Liver (tissue), 9 donors: ENCODE results near the gene LRTM1. TPM values are rescaled to one million over a fixed set of nuclear protein-coding genes. Genes with fewer than 3 reads are reported as not detected.

Source experiments
- DNase-seq: peaks from one replicate; pipeline ENCODE4 v3.0.0-alpha.2; 2017; ENCODE audit warnings: low spot score
- H3K27ac ChIP-seq, 2 donors: one replicate each; pipeline ENCODE4 v1.7.0; 2013; ENCODE audit warnings: inconsistent platforms in 2 of 2, low read length in 2 of 2, control low read depth in 1 of 2, low read depth in 1 of 2, mild to moderate bottlenecking in 1 of 2
- H3K27me3 ChIP-seq, 4 donors: one replicate each; pipeline versions ENCODE4 v1.6.1 to v1.7.0; 2013; ENCODE audit warnings: low read length in 3 of 4, inconsistent platforms in 1 of 4, mild to moderate bottlenecking in 1 of 4, moderate library complexity in 1 of 4; ENCODE audit not compliant: control insufficient read depth in 4 of 4, insufficient read depth in 4 of 4
- H3K36me3 ChIP-seq, 4 donors: one replicate each; pipeline versions ENCODE4 v1.6.1 to v1.7.0; 2013; ENCODE audit warnings: low read length in 3 of 4, mild to moderate bottlenecking in 3 of 4, low read depth in 1 of 4, moderate library complexity in 1 of 4; ENCODE audit not compliant: control insufficient read depth in 4 of 4, insufficient read depth in 3 of 4
- H3K4me1 ChIP-seq, 4 donors: one replicate each; pipeline versions ENCODE4 v1.6.1 to v1.7.0; 2013; ENCODE audit warnings: low read length in 3 of 4, mild to moderate bottlenecking in 3 of 4, moderate library complexity in 1 of 4; ENCODE audit not compliant: control insufficient read depth in 4 of 4, insufficient read depth in 4 of 4
- H3K4me3 ChIP-seq, 3 donors: one replicate each; pipeline versions ENCODE4 v1.6.1 to v1.7.0; 2013; ENCODE audit warnings: low read length in 3 of 3, control low read depth in 1 of 3, low read depth in 1 of 3, mild to moderate bottlenecking in 1 of 3
- H3K9ac ChIP-seq, 2 donors: one replicate each; pipeline ENCODE4 v1.7.0; 2013; ENCODE audit warnings: low read length in 2 of 2, mild to moderate bottlenecking in 2 of 2, moderate library complexity in 2 of 2, control low read depth in 1 of 2, low read depth in 1 of 2
- H3K9me3 ChIP-seq, 4 donors: one replicate each; pipeline versions ENCODE4 v1.6.1 to v1.7.0; 2013; ENCODE audit warnings: low read length in 3 of 4; ENCODE audit not compliant: control insufficient read depth in 4 of 4
- CTCF ChIP-seq: fragments of 150-350 bp; IDR thresholded peaks from 2 replicates; pipeline ENCODE4 v1.5.1; 2017; ENCODE audit warnings: improper control_type of control experiment, low read depth, low read length; ENCODE audit not compliant: missing input control
- EGR1 ChIP-seq, 2 donors: IDR thresholded peaks; 2 replicates each; pipeline ENCODE4 v1.6.1; 2016 to 2018; ENCODE audit warnings: antibody characterized with exemption in 2 of 2, low read depth in 2 of 2
- FOXA1 ChIP-seq: IDR thresholded peaks from 2 replicates; pipeline ENCODE4 v1.6.1; 2016; ENCODE audit warnings: antibody characterized with exemption
- FOXA2 ChIP-seq: IDR thresholded peaks from 2 replicates; pipeline ENCODE4 v1.6.1; 2016; ENCODE audit warnings: antibody characterized with exemption
- GABPA ChIP-seq, 2 donors: IDR thresholded peaks in 1 of 2; conservative IDR thresholded peaks in 1 of 2; 2 replicates each; pipeline ENCODE4 v1.6.1; 2016; ENCODE audit warnings: antibody characterized with exemption in 2 of 2, mild to moderate bottlenecking in 1 of 2, moderate library complexity in 1 of 2
- HNF4A ChIP-seq, 2 donors: conservative IDR thresholded peaks; 2 replicates each; pipeline ENCODE4 v1.6.1; 2016; ENCODE audit warnings: antibody characterized with exemption in 2 of 2, mild to moderate bottlenecking in 2 of 2
- HNF4G ChIP-seq: IDR thresholded peaks from 2 replicates; pipeline ENCODE4 v1.6.1; 2016; ENCODE audit warnings: antibody characterized with exemption
- JUND ChIP-seq, 2 donors: IDR thresholded peaks; 2 replicates each; pipeline ENCODE4 v1.6.1; 2016; ENCODE audit warnings: antibody characterized with exemption in 2 of 2
- NR2F2 ChIP-seq: IDR thresholded peaks from 2 replicates; pipeline ENCODE4 v1.6.1; 2016; ENCODE audit warnings: antibody characterized with exemption
- RAD21 ChIP-seq, 2 donors: IDR thresholded peaks; 2 replicates each; pipeline ENCODE4 v1.6.1; 2016; ENCODE audit warnings: antibody characterized with exemption in 2 of 2, mild to moderate bottlenecking in 2 of 2
- RXRA ChIP-seq, 2 donors: IDR thresholded peaks; 2 replicates each; pipeline ENCODE4 v1.6.1; 2017 to 2018; ENCODE audit warnings: antibody characterized with exemption in 2 of 2, mild to moderate bottlenecking in 1 of 2
- SP1 ChIP-seq: IDR thresholded peaks from 2 replicates; pipeline ENCODE4 v1.6.1; 2018; ENCODE audit warnings: antibody characterized with exemption, mild to moderate bottlenecking
- TAF1 ChIP-seq: conservative IDR thresholded peaks from 2 replicates; pipeline ENCODE4 v1.6.1; 2016; ENCODE audit warnings: antibody characterized with exemption, mild to moderate bottlenecking
- YY1 ChIP-seq: IDR thresholded peaks from 2 replicates; pipeline ENCODE4 v1.6.1; 2016; ENCODE audit warnings: antibody characterized with exemption, mild to moderate bottlenecking
- WGBS: extraction: QIAGEN DNeasy Blood & Tissue Kit; methylation state at CpG from one replicate; pipeline ENCODE4 v1.1.7; 2013; 5-methylcytosine and 5-hydroxymethylcytosine counted together
- polyA plus RNA-seq, 2 donors: library from polyadenylated mRNA; stranded (reverse) in 1 of 2; unstranded in 1 of 2; fragments of 200-250 nt in 1 of 2; fragments of >200 nt in 1 of 2; fragmentation: Nextera tagmentation in 1 of 2; extraction: Ambion mirVana in 1 of 2; gene quantifications; one replicate each; pipeline versions ENCODE4 v1.2.1 to v1.2.3, GENCODE V29; 2013 to 2015
- total RNA-seq, 2 donors: library from RNA; depleted of rRNA; stranded (reverse); fragments of >200 nt; gene quantifications; one replicate each; pipeline ENCODE4 v1.2.3, GENCODE V29; 2014
- TF ChIP-seq, protein P1 (sequence below): IDR thresholded peaks from 2 replicates; pipeline ENCODE4 v1.6.1; 2016; ENCODE audit warnings: antibody characterized with exemption
- TF ChIP-seq, protein P2 (sequence below): IDR thresholded peaks from 2 replicates; pipeline ENCODE4 v1.6.1; 2016; ENCODE audit warnings: antibody characterized with exemption
- TF ChIP-seq, protein P3 (sequence below): IDR thresholded peaks from 2 replicates; pipeline ENCODE4 v1.6.1; 2016; ENCODE audit warnings: antibody characterized with exemption
- TF ChIP-seq, protein P4 (sequence below): IDR thresholded peaks from 2 replicates; pipeline ENCODE4 v1.6.1; 2016; ENCODE audit warnings: antibody characterized with exemption, mild to moderate bottlenecking
- donor health status: healthy.
- donor health status: healthy.
- donor health status: healthy.
- donor health status: healthy.
- donor health status: healthy.

LRTM1 gene
- total and polyA plus RNA-seq, 4 donors = not detected

GRCh38 chr3:54939557-54940300, 11.9 kb upstream of the LRTM1 start:
- no peak overlapping the region for H3K27ac ChIP-seq
- no peak overlapping the region for H3K4me3 ChIP-seq
- DNase-seq = no peak
- H3K9me3 ChIP-seq = no peaks in the 10 kb centered on the region
- no peak overlapping the region for H3K9ac ChIP-seq
- H3K4me1 ChIP-seq = no peaks in the 10 kb centered on the region
- peaks cover 0 to 3% (median under 1%) of the 10 kb centered on the region in 4 donors for H3K27me3 ChIP-seq
- WGBS = 62% methylated on average over 6 of the region's 6 CpGs
- TF ChIP-seq, protein P1, sequence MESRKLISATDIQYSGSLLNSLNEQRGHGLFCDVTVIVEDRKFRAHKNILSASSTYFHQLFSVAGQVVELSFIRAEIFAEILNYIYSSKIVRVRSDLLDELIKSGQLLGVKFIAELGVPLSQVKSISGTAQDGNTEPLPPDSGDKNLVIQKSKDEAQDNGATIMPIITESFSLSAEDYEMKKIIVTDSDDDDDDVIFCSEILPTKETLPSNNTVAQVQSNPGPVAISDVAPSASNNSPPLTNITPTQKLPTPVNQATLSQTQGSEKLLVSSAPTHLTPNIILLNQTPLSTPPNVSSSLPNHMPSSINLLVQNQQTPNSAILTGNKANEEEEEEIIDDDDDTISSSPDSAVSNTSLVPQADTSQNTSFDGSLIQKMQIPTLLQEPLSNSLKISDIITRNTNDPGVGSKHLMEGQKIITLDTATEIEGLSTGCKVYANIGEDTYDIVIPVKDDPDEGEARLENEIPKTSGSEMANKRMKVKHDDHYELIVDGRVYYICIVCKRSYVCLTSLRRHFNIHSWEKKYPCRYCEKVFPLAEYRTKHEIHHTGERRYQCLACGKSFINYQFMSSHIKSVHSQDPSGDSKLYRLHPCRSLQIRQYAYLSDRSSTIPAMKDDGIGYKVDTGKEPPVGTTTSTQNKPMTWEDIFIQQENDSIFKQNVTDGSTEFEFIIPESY = no peak
- no peak for TF ChIP-seq EGR1 (IDR thresholded peaks at IDR 0.05; ENCODE audit: low read depth in 2 of 2)
- TF ChIP-seq YY1 = no peak
- no peak for TF ChIP-seq NR2F2
- TF ChIP-seq TAF1 = no peak
- no peak for TF ChIP-seq HNF4G
- TF ChIP-seq, protein P2, sequence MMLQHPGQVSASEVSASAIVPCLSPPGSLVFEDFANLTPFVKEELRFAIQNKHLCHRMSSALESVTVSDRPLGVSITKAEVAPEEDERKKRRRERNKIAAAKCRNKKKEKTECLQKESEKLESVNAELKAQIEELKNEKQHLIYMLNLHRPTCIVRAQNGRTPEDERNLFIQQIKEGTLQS = no peak
- TF ChIP-seq FOXA2 = no peak
- TF ChIP-seq, protein P3, sequence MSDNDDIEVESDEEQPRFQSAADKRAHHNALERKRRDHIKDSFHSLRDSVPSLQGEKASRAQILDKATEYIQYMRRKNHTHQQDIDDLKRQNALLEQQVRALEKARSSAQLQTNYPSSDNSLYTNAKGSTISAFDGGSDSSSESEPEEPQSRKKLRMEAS = no peak
- TF ChIP-seq HNF4A (conservative IDR thresholded peaks at IDR 0.05) = no peak
- TF ChIP-seq, protein P4, sequence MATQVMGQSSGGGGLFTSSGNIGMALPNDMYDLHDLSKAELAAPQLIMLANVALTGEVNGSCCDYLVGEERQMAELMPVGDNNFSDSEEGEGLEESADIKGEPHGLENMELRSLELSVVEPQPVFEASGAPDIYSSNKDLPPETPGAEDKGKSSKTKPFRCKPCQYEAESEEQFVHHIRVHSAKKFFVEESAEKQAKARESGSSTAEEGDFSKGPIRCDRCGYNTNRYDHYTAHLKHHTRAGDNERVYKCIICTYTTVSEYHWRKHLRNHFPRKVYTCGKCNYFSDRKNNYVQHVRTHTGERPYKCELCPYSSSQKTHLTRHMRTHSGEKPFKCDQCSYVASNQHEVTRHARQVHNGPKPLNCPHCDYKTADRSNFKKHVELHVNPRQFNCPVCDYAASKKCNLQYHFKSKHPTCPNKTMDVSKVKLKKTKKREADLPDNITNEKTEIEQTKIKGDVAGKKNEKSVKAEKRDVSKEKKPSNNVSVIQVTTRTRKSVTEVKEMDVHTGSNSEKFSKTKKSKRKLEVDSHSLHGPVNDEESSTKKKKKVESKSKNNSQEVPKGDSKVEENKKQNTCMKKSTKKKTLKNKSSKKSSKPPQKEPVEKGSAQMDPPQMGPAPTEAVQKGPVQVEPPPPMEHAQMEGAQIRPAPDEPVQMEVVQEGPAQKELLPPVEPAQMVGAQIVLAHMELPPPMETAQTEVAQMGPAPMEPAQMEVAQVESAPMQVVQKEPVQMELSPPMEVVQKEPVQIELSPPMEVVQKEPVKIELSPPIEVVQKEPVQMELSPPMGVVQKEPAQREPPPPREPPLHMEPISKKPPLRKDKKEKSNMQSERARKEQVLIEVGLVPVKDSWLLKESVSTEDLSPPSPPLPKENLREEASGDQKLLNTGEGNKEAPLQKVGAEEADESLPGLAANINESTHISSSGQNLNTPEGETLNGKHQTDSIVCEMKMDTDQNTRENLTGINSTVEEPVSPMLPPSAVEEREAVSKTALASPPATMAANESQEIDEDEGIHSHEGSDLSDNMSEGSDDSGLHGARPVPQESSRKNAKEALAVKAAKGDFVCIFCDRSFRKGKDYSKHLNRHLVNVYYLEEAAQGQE = no peak
- no peak for TF ChIP-seq FOXA1
- no peak for TF ChIP-seq JUND (IDR thresholded peaks at IDR 0.05)
- no peak for TF ChIP-seq CTCF
- TF ChIP-seq SP1 = no peak
- no peak for TF ChIP-seq GABPA (IDR thresholded peaks at IDR 0.05 in 1 of 2, conservative IDR thresholded peaks at IDR 0.05 in 1 of 2)
- no peak for TF ChIP-seq RAD21 (IDR thresholded peaks at IDR 0.05)
- no peak for TF ChIP-seq RXRA (IDR thresholded peaks at IDR 0.05)
- no peaks in the 10 kb centered on the region for H3K36me3 ChIP-seq
